ENCODE measurements around the gene CORO7.
"Not testable (repeated sequence)": the region's sequence is repeated elsewhere in the genome, so short reads cannot be mapped to it uniquely, and the experiment has no call there.

Gene CORO7

GRCh38 chr16:4347765-4348509, 68.5 kb downstream of the CORO7 start:
- in situ Hi-C loops (cut with HindIII; ENCODE audit: low sequenced_read_pairs): no loop called here
- H3K4me3 ChIP-seq (ENCODE audit: low read depth, low read length): no peak overlapping the region
- no peak for DNase-seq (ENCODE audit: low read depth, low spot score)

GRCh38 chr16:4347010-4347409, 69.4 kb downstream of the CORO7 start:
- in situ Hi-C loops (cut with HindIII; ENCODE audit: low sequenced_read_pairs): no loop called here

More at GRCh38 chr16:4347765-4348509, 68.5 kb downstream of the CORO7 start:
- TF ChIP-seq CTCF (IDR thresholded peaks at IDR 0.05; ENCODE audit: low read depth, low read length): no peak

GRCh38 chr16:4345836-4346781, 70.3 kb downstream of the CORO7 start:
- DNase-seq (ENCODE audit: low read depth, low spot score): no peak
- H3K4me3 ChIP-seq (ENCODE audit: low read depth, low read length): no peak overlapping the region
- in situ Hi-C loops (cut with HindIII; ENCODE audit: low sequenced_read_pairs): no loop called here
- no peak for TF ChIP-seq CTCF (IDR thresholded peaks at IDR 0.05; ENCODE audit: low read depth, low read length)

More at GRCh38 chr16:4347010-4347409, 69.4 kb downstream of the CORO7 start:
- no peak overlapping the region for H3K4me3 ChIP-seq (ENCODE audit: low read depth, low read length)
- DNase-seq (ENCODE audit: low read depth, low spot score): no peak
- TF ChIP-seq CTCF (IDR thresholded peaks at IDR 0.05; ENCODE audit: low read depth, low read length): no peak

GRCh38 chr16:4344983-4345835, 71.2 kb downstream of the CORO7 start:
- in situ Hi-C loops (cut with HindIII; ENCODE audit: low sequenced_read_pairs): no loop called here
- H3K4me3 ChIP-seq (ENCODE audit: low read depth, low read length): no peak overlapping the region
- TF ChIP-seq CTCF (IDR thresholded peaks at IDR 0.05; ENCODE audit: low read depth, low read length): no peak
- peak; percentile 14 for DNase-seq (ENCODE audit: low read depth, low spot score)

- DNase-seq (ENCODE audit: low read depth, low spot score); H3K4me3 ChIP-seq (ENCODE audit: low read depth, low read length); in situ Hi-C loops (cut with HindIII; ENCODE audit: low sequenced_read_pairs): not testable (repeated sequence)
These were observed 72.0 kb downstream of the CORO7 start for GRCh38 chr16:4344300-4344982.

- no peak for TF ChIP-seq CTCF (IDR thresholded peaks at IDR 0.05; ENCODE audit: low read depth, low read length)
- in situ Hi-C loops (cut with HindIII; ENCODE audit: low sequenced_read_pairs): no loop called here
- DNase-seq (ENCODE audit: low read depth, low spot score): no peak
- H3K4me3 ChIP-seq (ENCODE audit: low read depth, low read length): no peak overlapping the region
These were observed 73.3 kb downstream of the CORO7 start for GRCh38 chr16:4342866-4343744.

Measured in astrocyte of the spinal cord (primary cell).